Mucosa of descending colon (tissue), 3 donors: ENCODE measurements around the gene FBXL16. TPM values are rescaled to one million over a fixed set of nuclear protein-coding genes. Genes with fewer than 3 reads are reported as not detected.

ENCODE experiments used
- ATAC-seq: fragments of 200-7000 bp; cut with Tn5 transposase; one replicate; pipeline ENCODE4 v1.9.1; 2020; ENCODE audit warnings: mild to moderate bottlenecking, moderate library complexity
- DNase-seq, 3 donors: peaks; one replicate each; pipeline ENCODE4 v3.0.0-alpha.2; 2020
- H3K36me3 ChIP-seq: fragments of 200-600 bp; one replicate; pipeline ENCODE4 v1.8.0; 2021; ENCODE audit warnings: low read depth, mild to moderate bottlenecking
- H3K4me1 ChIP-seq: fragments of 200-600 bp; one replicate; pipeline ENCODE4 v1.8.0; 2021; ENCODE audit warnings: low read depth, mild to moderate bottlenecking
- H3K4me3 ChIP-seq: fragments of 200-600 bp; one replicate; pipeline ENCODE4 v1.8.0; 2021; ENCODE audit warnings: mild to moderate bottlenecking
- H3K9me3 ChIP-seq: fragments of 200-600 bp; one replicate; pipeline ENCODE4 v1.8.0; 2021; ENCODE audit warnings: mild to moderate bottlenecking
- intact Hi-C, 2 donors: fragments of 100-400 bp; cut with DNase I in 1 of 2; cut with micrococcal nuclease in 1 of 2; formaldehyde crosslinking; loops; one replicate each; pipeline versions ENCODE4 v1.11.0 to v1.11.1; 2022; cut with DNase I, micrococcal nuclease
- total RNA-seq, 3 donors: library from RNA; stranded (reverse); fragmentation: NEBNext Ultra II Directional in 2 of 3; extraction: Animal tissue kit (Norgen Biotek cat#: 25700) in 2 of 3; gene quantifications; one replicate each; pipeline versions ENCODE4 v1.2.1 to v1.2.4, GENCODE V29; 2021 to 2023
- TF ChIP-seq, protein P1 (sequence below): fragments of 200-600 bp; IDR thresholded peaks from one replicate; pipeline ENCODE4 v1.8.0; 2022; ENCODE audit warnings: antibody characterized with exemption, mild to moderate bottlenecking
- donor health status: DM: no; HTN: no; CAD: no; lungs with moderate emphysema.
- donor health status: DM: no; HTN: no; CAD: no.
- donor health status: DM: no; HTN: yes; CAD: no.

Gene FBXL16
- total RNA-seq, 3 donors from 2014 or later, result 1.3 to 2.2 (median 2.1) TPM

DNA sequence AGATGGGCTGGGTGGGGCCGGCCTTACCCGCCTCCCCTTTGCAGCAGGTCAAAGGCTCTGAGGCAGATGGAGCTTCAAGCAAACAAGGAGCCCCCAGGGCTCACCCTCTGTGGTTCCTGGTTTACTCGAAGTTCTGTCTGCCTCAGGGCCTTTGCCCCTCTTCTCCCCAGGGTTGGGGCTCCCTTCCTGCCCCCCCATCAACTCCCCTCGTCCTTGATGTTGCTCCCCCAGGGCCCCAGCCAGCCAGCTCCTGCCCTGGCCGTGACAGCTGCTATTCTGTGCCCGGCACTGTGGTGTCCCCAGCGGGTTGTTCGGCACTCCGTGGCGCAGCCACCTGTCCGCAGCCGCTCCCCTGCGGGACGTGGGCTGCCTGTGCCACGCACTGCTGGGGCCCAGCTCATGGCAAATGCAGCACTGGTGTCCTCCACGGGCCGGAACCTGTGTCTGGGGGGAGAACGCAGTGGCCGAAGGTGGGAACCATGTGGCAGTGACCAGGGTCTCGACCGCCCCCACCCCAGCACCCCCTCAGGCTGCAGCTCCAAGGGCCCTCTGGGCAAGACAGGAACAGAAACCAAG is 5.0 kb upstream of the FBXL16 start:
- intact Hi-C loops, result loop anchor here in 1 of 2 donors (10.0 kb wide), 1 partner anchor 344 kb away; no protein-coding TSS in a partner anchor
- TF ChIP-seq, protein P1, sequence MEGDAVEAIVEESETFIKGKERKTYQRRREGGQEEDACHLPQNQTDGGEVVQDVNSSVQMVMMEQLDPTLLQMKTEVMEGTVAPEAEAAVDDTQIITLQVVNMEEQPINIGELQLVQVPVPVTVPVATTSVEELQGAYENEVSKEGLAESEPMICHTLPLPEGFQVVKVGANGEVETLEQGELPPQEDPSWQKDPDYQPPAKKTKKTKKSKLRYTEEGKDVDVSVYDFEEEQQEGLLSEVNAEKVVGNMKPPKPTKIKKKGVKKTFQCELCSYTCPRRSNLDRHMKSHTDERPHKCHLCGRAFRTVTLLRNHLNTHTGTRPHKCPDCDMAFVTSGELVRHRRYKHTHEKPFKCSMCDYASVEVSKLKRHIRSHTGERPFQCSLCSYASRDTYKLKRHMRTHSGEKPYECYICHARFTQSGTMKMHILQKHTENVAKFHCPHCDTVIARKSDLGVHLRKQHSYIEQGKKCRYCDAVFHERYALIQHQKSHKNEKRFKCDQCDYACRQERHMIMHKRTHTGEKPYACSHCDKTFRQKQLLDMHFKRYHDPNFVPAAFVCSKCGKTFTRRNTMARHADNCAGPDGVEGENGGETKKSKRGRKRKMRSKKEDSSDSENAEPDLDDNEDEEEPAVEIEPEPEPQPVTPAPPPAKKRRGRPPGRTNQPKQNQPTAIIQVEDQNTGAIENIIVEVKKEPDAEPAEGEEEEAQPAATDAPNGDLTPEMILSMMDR, result no peak

DNA sequence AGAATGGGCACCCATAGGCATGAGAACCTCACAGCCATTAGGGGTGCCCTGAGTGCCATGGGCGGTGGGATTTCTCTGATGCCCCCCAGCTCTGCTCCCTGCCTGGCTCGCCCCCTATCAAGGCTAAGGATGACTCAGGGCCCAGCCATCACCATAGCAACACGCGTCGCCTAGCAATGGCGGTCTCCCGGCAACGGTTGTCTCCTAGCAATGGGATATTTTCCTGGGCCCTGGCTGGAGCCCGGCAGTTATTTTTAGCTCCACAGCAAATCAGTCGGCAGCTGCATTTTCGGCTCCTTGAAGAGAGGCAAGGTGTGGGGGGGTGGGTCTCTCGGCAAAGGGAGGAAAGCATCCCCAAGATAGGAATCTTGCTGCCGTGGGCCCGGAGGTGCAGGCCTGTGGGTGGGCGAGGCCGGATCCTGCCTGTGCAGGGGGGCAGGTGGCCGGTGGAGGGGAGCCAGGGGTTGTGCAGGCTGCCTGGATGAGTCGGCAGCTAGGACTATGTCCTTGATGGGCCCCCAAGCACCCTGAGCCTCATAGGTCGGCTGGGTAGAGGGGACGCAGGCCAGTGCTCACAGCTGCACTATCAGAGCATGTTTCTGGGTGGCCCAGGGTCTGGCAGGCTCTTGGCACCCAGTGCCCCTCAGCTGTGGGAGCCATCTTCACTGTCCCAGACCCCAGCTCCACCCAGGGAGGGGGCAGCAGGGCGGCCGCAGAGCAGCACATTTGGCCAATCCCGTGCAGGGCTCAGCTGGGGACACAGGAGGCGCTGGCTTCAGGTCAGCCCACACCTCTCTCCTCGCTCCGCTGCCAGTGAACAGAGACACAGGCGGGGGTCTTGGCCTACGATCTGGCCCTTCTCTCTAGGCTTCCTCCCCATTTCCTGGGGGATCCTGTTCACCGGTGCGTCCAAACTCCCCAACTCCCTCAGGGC is 4.2 kb upstream of the FBXL16 start:
- no peaks in the 10 kb centered on the region for H3K36me3 ChIP-seq
- intact Hi-C loops, result loop anchor here in 1 of 2 donors (10.0 kb wide), 1 partner anchor 345 kb away; no protein-coding TSS in a partner anchor
- peaks cover 2% of the 10 kb centered on the region for H3K4me1 ChIP-seq
- TF ChIP-seq, protein P1, result no peak
- no peak for ATAC-seq
- DNase-seq, result no peak
- no peaks in the 10 kb centered on the region for H3K9me3 ChIP-seq
- H3K4me3 ChIP-seq, result no peak overlapping the region

More for the DNA sequence above, 5.0 kb upstream of the FBXL16 start:
- peaks cover 6% of the 10 kb centered on the region for H3K4me1 ChIP-seq
- no peak for ATAC-seq
- H3K9me3 ChIP-seq, result no peaks in the 10 kb centered on the region
- no peak for DNase-seq
- no peaks in the 10 kb centered on the region for H3K36me3 ChIP-seq
- no peak overlapping the region for H3K4me3 ChIP-seq

- Histone ChIP-seq H3K4me3 (no peak overlapping the region), H3K9me3 (no peaks in the 10 kb centered on the region), H3K4me1 (peaks cover 2% of the 10 kb centered on the region), H3K36me3 (no peaks in the 10 kb centered on the region)
- TF ChIP-seq, protein P1, result no peak
- intact Hi-C loops, result no loop called here
- ATAC-seq (no peak), DNase-seq (no peak)
Measured at GRCh38 chr16:708959-709358, 3.4 kb upstream of the FBXL16 start.

GRCh38 chr16:708019-708418 is 2.4 kb upstream of the FBXL16 start:
- Histone ChIP-seq H3K9me3 (no peaks in the 10 kb centered on the region), H3K4me1 (peaks cover 2% of the 10 kb centered on the region), H3K36me3 (no peaks in the 10 kb centered on the region), H3K4me3 (no peak overlapping the region)
- intact Hi-C loops, result no loop called here
- TF ChIP-seq, protein P1, result no peak
- ATAC-seq (no peak), DNase-seq (no peak)

- ATAC-seq (peak; percentile 15), DNase-seq (no peak)
- Histone ChIP-seq H3K9me3 (no peaks in the 10 kb centered on the region), H3K4me3 (no peak overlapping the region), H3K4me1 (peaks cover 2% of the 10 kb centered on the region), H3K36me3 (no peaks in the 10 kb centered on the region)
- intact Hi-C loops, result no loop called here
- TF ChIP-seq, protein P1, result no peak
Measured at GRCh38 chr16:707062-707538, 1.5 kb upstream of the FBXL16 start.
